SK-N-SH (cell line): ENCODE results near the gene DNHD1.

ENCODE experiments used
- CTCF ChIP-seq: fragments of 200-600 bp; sonication (generic); IDR thresholded peaks from 2 replicates; pipeline ENCODE4 v1.6.1; 2017; ENCODE audit warnings: antibody characterized with exemption, mild to moderate bottlenecking, moderate library complexity
- GABPA ChIP-seq: IDR thresholded peaks from 2 replicates; pipeline ENCODE4 v1.4.0; 2012; ENCODE audit warnings: low read depth, mild to moderate bottlenecking
- IRF3 ChIP-seq: fragments of 150-350 bp; IDR thresholded peaks from 2 replicates; pipeline ENCODE4 v1.6.1; 2016; ENCODE audit warnings: mild to moderate bottlenecking, low read depth, low read length
- MAX ChIP-seq: IDR thresholded peaks from 2 replicates; pipeline ENCODE4 v1.4.0; 2012; ENCODE audit warnings: low read depth
- MXI1 ChIP-seq: IDR thresholded peaks from 2 replicates; pipeline ENCODE4 v1.6.1; 2012; ENCODE audit warnings: mild to moderate bottlenecking, low read depth, low read length, improper control_type of control experiment
- PBX3 ChIP-seq: IDR thresholded peaks from 2 replicates; pipeline ENCODE4; 2012
- POLR2AphosphoS5 ChIP-seq: IDR thresholded peaks from 2 replicates; pipeline ENCODE4 v1.6.1; 2012; ENCODE audit warnings: low read depth, low read length
- RAD21 ChIP-seq: IDR thresholded peaks from 2 replicates; pipeline ENCODE4 v1.6.1; 2012; ENCODE audit warnings: mild to moderate bottlenecking, low read length
- REST ChIP-seq: IDR thresholded peaks from 2 replicates; pipeline ENCODE4 v1.6.1; 2012; ENCODE audit warnings: mild to moderate bottlenecking, low read depth, low read length, moderate library complexity
- RXRA ChIP-seq: IDR thresholded peaks from 2 replicates; pipeline ENCODE4 v1.4.0; 2012; ENCODE audit warnings: low read depth, mild to moderate bottlenecking, borderline replicate concordance
- TAF1 ChIP-seq: IDR thresholded peaks from 2 replicates; pipeline ENCODE4 v1.6.1; 2012; ENCODE audit warnings: low read depth, mild to moderate bottlenecking, low read length, moderate library complexity, borderline replicate concordance
- USF1 ChIP-seq: IDR thresholded peaks from 2 replicates; pipeline ENCODE4 v1.4.0; 2012; ENCODE audit warnings: low read depth, borderline replicate concordance
- YY1 ChIP-seq: IDR thresholded peaks from 2 replicates; pipeline ENCODE4 v1.4.0; 2012; ENCODE audit warnings: low read depth, mild to moderate bottlenecking

GRCh38 chr11:6502382-6502781, 5.3 kb downstream of the DNHD1 start:
- TF ChIP-seq CTCF (no peak), POLR2AphosphoS5 (no peak), REST (no peak), GABPA (no peak), YY1 (no peak), RXRA (no peak), MAX (no peak), MXI1 (no peak), IRF3 (no peak), PBX3 (no peak), RAD21 (no peak), USF1 (no peak), TAF1 (no peak)
